ENCODE data around the gene NLRP6. TPM values are rescaled to one million over a fixed set of nuclear protein-coding genes. Genes with fewer than 3 reads are reported as not detected.
A peak's percentile ranks its signal among the peaks of the same experiment; 100 is the strongest.
"Not testable (repeated sequence)": the region's sequence is repeated elsewhere in the genome, so short reads cannot be mapped to it uniquely, and the experiment has no call there.

The NLRP6 gene
- total RNA-seq: 1 to 10 TPM in 1 of 2 donors, under 1 TPM in 1; 0.88 to 2.5 TPM

DNA sequence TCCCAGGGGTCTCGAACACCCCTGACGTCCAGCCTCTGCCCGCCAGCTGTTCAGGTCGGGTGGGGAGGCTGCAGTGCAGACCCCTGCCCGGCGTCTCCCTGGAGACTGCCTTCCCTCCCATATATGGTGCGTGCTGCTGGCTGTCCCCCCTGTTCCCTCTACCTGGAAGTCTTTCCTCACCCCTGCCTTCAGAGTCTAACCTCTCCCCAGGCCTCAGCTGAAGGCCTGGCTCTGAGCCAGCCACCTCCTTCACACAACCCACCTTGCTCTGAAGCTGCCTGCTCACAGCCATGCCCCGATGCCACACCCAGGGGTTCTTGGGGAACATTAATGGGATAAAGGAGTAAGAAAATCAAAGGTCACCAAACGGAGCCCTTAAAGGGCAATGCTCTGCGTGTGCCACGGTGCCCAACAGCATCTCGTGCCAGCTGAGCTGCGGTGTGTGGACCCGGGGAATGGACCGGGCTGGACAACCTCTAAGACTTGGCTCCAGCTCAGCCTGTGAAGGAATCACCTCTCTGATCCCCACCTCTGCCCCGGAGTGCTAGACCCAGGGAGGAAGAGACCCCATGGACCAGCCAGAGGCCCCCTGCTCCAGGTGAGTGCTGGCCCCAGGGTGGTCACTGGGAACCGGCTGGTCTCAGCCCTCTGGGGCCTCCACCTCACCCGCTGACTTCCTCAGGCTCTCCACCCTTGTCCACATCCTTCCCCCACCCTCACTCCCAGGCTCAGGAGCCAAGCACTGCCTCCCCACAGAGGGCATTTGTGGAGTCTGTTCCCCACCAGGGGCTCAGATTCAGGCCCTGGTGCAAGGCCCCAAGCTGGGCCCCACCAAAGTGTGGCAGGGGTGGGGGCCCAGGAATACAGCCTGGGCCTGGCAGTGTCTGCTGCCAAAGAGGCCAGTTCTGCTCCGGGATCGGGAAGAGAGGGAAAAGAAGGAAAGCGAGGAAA lies at the start of gene NLRP6:
TSS of gene NLRP6 (plus strand) at position 407 of the 951 bp plus-strand sequence. CDS start at position 570, 163 bp downstream.
- peak in 1 of 2 donors; percentile 4 for DNase-seq (ENCODE audit: low spot score in 2 of 2)
- H3K9me3 Mint-ChIP-seq: peaks cover 3 to 13% of the 10 kb centered on the region in 2 donors
- peaks cover 24 to 26% of the 10 kb centered on the region in 2 donors for H3K36me3 Mint-ChIP-seq
- H3K27ac Mint-ChIP-seq: peak within 1 kb of the TSS; percentile 41 to 65
- no peak for ATAC-seq

DNA sequence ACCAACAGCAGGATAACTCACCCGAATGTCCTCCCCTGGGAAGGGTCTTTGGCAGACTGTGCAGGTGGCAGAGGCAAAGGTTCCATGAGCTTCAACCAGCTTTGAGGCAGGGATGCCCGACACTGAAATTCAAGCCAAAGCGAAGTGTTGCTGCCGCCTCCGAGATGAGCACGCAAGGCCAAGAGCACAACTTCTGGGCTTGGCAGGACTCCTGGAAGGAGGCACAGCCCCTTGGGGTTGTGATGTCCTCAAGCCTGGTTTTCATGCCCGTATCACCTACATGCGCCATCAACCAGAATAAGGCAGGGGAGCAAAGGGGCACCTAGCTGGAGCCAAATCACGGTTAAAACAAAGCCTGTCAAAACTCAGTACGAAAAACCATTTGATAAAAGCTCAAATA lies 47.8 kb upstream of the NLRP6 start:
- ATAC-seq: no peak

DNA sequence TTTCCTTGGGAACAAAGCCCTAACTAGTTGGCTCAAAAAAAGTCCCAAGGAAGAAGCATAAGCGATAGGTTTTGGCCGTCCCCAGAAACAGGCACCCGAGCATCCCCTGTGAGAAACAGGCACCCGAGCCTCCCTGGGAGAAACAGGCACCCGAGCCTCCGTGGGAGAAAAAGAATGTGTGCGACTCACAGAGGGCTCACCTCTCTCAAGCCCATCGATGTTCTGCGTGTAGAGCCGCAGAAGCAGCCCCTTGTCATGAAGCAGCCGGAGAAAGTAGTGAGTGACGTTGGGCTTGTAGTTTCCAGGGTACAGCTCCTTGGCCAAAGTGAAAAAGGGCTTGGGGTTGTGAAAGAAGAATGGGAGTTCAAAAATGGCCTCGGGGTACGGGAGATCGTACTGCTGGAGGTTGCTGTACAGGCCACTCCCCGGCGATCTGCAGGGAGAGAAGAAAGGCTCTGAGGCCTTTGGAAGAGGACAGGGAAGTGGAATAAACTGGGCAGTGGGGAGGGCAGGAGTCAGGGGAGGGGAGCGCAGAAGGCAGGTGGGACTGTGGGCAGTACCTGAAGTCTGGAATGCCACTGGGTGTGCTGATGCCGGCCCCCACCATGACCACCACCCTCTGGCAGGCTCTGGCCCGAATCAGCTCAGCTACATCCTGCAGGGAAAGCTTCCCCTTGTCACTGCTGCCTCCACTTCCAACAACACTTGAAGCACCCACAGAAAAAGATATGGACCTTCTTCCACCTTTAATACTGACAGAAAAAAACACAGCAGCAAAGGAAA lies 45.2 kb upstream of the NLRP6 start:
- peak overlapping the region in 1 of 2 donors; percentile 29 for H3K27ac Mint-ChIP-seq
- ATAC-seq (no peak), DNase-seq (ENCODE audit: low spot score in 2 of 2) (no peak)
- H3K36me3 Mint-ChIP-seq: peaks cover 8 to 12% of the 10 kb centered on the region in 2 donors
- H3K9me3 Mint-ChIP-seq: no peaks in the 10 kb centered on the region

More for the DNA sequence above, 47.8 kb upstream of the NLRP6 start:
- H3K9me3 Mint-ChIP-seq: no peaks in the 10 kb centered on the region
- H3K36me3 Mint-ChIP-seq: peaks cover 0 to 4% of the 10 kb centered on the region in 2 donors
- no peak overlapping the region for H3K27ac Mint-ChIP-seq
- DNase-seq (ENCODE audit: low spot score in 2 of 2): no peak

- no peak for DNase-seq (ENCODE audit: low spot score in 2 of 2)
- H3K9me3 Mint-ChIP-seq: no peaks in the 10 kb centered on the region
- ATAC-seq: no peak
- H3K36me3 Mint-ChIP-seq: peaks cover 11 to 13% of the 10 kb centered on the region in 2 donors
- H3K27ac Mint-ChIP-seq: peak overlapping the region; percentile 91 to 99
Observed at GRCh38 chr11:235180-235579, 43.0 kb upstream of the NLRP6 start.

DNA sequence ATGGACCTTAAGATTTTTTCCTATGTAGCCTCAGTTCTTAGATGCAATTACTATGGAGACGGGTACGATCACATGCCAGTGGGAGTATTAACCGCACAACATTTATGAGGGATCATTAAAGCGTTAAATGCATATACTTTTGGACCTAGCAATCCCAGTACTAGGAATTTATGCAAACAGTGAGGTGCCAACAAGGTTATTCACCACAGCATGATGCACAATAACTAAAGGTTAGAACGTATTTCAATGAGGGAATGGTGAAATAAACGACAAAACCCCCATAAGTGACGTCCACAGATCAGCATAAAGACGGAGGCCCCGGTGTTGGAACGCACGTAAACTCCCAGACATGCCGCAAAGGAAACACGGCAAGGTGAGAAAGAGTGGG lies 42.6 kb upstream of the NLRP6 start:
- H3K27ac Mint-ChIP-seq: peak overlapping the region; percentile 91 to 99
- no peak for DNase-seq (ENCODE audit: low spot score in 2 of 2)
- no peaks in the 10 kb centered on the region for H3K9me3 Mint-ChIP-seq
- peak; percentile 42 to 47 for ATAC-seq
- peaks cover 13% of the 10 kb centered on the region in 2 donors for H3K36me3 Mint-ChIP-seq

- peak; percentile 77 to 84 for DNase-seq (ENCODE audit: low spot score in 2 of 2)
- Mint-ChIP-seq H3K9me3 (no peaks in the 10 kb centered on the region), H3K27ac (peak within 1 kb of the TSS; percentile 99 to 100), H3K36me3 (peaks cover 15% of the 10 kb centered on the region in 2 donors)
- ATAC-seq: peak; percentile 78 to 86
Observed at GRCh38 chr11:235997-236773, 42.0 kb upstream of the NLRP6 start, which contains the start of gene SIRT3. Gene SIRT3 (minus strand): TSS chr11:236342. CDS start chr11:236328, 14 bp downstream.

GRCh38 chr11:236774-237767 lies 41.1 kb upstream of the NLRP6 start, which contains the start of gene PSMD13:
Gene PSMD13 (plus strand): TSS chr11:236976. CDS start chr11:237050, 74 bp downstream.
- Mint-ChIP-seq H3K27ac (peak within 1 kb of the TSS; percentile 99 to 100), H3K36me3 (peaks cover 24% of the 10 kb centered on the region in 2 donors), H3K9me3 (no peaks in the 10 kb centered on the region)
- ATAC-seq (peak; percentile 82 to 89), DNase-seq (ENCODE audit: low spot score in 2 of 2) (peak; percentile 88 to 90)

DNA sequence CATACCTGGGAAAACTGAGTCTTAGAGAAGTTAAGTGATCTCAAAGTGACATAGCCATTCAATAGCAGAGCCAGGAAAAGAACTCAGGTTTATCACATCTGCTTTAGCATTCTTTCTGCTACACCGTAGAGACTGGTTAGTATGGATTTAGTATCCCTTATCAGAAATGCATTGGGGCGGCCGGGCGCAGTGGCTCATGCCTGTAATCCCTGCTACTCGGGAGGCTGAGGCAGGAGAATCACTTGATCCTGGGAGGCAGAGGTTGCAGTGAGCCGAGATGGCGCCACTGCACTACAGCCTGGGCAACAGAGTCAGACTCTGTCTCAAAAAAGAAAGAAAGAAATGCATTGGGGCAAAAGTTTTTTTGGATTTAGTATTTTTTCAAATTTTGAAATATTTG lies 39.9 kb upstream of the NLRP6 start:
- not testable (repeated sequence) for ATAC-seq; H3K9me3 Mint-ChIP-seq; DNase-seq (ENCODE audit: low spot score in 2 of 2)
- Mint-ChIP-seq H3K36me3 (peaks cover 32 to 33% of the 10 kb centered on the region in 2 donors), H3K27ac (peak overlapping the region; percentile 83 to 99)

GRCh38 chr11:240315-240714 lies 37.9 kb upstream of the NLRP6 start:
- ATAC-seq: no peak
- Mint-ChIP-seq H3K36me3 (peaks cover 38 to 40% of the 10 kb centered on the region in 2 donors), H3K27ac (peak overlapping the region in 1 of 2 donors; percentile 99), H3K9me3 (no peaks in the 10 kb centered on the region)
- DNase-seq (ENCODE audit: low spot score in 2 of 2): no peak

- ATAC-seq (no peak), DNase-seq (ENCODE audit: low spot score in 2 of 2) (no peak)
- H3K27ac Mint-ChIP-seq: peak overlapping the region; percentile 28 to 63
- peaks cover 40 to 42% of the 10 kb centered on the region in 2 donors for H3K36me3 Mint-ChIP-seq
- H3K9me3 Mint-ChIP-seq: no peaks in the 10 kb centered on the region
Observed at GRCh38 chr11:241634-242033, 36.6 kb upstream of the NLRP6 start.

- no peak overlapping the region for H3K27ac Mint-ChIP-seq
- peaks cover 32 to 49% of the 10 kb centered on the region in 2 donors for H3K36me3 Mint-ChIP-seq
- DNase-seq (ENCODE audit: low spot score in 2 of 2) (no peak), ATAC-seq (peak in 1 of 2 donors; percentile 67)
- H3K9me3 Mint-ChIP-seq: no peaks in the 10 kb centered on the region
Observed at GRCh38 chr11:244376-244775, 33.8 kb upstream of the NLRP6 start.

DNA sequence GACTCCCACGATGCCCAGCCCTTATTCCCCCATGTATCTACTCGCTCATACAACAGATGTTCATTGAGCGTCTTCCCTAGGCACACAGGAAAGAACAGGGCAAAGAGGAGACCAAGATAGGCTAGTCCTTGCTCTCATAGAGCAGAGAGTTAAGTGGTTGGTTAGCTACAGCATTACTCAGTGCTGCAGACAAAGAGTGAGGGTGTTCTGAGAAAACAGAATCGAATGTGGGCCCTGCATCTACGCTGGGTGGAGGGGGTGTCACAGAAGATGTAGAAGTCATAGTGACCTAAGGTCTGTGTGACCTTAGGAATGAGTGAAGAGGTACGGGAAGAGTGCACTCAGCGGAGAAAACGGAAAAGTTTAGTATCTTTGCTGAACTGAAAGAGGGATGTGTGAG lies 29.1 kb upstream of the NLRP6 start:
- Mint-ChIP-seq H3K27ac (peak overlapping the region; percentile 1 to 63), H3K36me3 (peaks cover 20 to 34% of the 10 kb centered on the region in 2 donors), H3K9me3 (no peaks in the 10 kb centered on the region)
- DNase-seq (ENCODE audit: low spot score in 2 of 2) (no peak), ATAC-seq (peak; percentile 18 to 65)

DNA sequence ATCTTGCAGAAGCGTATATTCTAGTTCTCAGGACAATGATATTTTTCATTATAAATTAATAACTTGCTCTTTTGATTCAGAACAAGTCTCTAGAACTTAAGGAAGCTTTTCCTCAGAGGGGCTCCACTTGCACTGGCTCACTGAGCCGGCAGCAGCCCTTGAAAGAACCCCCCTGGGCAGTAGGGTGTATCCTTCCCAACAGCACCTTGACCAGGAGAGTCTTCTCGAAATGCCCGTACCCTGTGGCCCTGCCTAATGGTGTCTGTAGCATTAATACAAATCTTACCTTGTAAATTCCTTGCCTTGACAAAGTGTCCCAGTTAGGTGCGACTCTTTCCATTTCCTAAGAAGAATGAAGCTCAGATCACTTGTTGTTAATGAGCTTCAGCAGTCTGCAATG lies 27.9 kb upstream of the NLRP6 start:
- Mint-ChIP-seq H3K36me3 (peaks cover 16 to 29% of the 10 kb centered on the region in 2 donors), H3K27ac (peak overlapping the region in 1 of 2 donors; percentile 10), H3K9me3 (no peaks in the 10 kb centered on the region)
- ATAC-seq (peak in 1 of 2 donors; percentile 23), DNase-seq (ENCODE audit: low spot score in 2 of 2) (no peak)

GRCh38 chr11:250740-251299 lies 27.4 kb upstream of the NLRP6 start:
- DNase-seq (ENCODE audit: low spot score in 2 of 2) (peak in 1 of 2 donors; percentile 82), ATAC-seq (peak; percentile 83 to 90)
- Mint-ChIP-seq H3K27ac (peak overlapping the region; percentile 10 to 75), H3K36me3 (peaks cover 12 to 27% of the 10 kb centered on the region in 2 donors), H3K9me3 (no peaks in the 10 kb centered on the region)

- ATAC-seq (no peak), DNase-seq (ENCODE audit: low spot score in 2 of 2) (no peak)
- H3K9me3 Mint-ChIP-seq: no peaks in the 10 kb centered on the region
- H3K36me3 Mint-ChIP-seq: peaks cover 12 to 27% of the 10 kb centered on the region in 2 donors
- no peak overlapping the region for H3K27ac Mint-ChIP-seq
Observed at GRCh38 chr11:251550-251949, 26.7 kb upstream of the NLRP6 start.
